Measurements from ENCODE around the gene FBXW11. TPM values are rescaled to one million over a fixed set of nuclear protein-coding genes. Genes with fewer than 3 reads are reported as not detected.

FBXW11 gene
- polyA plus RNA-seq, 1 experiment = 77.1 TPM

DNA sequence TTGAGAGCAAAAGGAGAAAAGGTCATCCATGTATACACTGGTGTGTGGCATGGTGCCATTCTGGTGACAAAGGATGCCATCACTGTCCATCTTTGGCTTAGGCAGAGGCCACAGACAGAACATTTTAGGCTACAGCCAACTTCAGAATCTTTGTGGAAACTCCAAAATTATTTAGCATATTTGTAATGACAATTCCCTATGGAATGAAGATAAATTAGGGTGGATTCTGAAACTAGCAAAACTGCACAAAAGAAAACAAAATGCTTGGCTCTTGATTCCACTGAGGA, 92.5 kb downstream of the FBXW11 start:
- Histone ChIP-seq H3K9me3 (ENCODE audit: control insufficient read depth, insufficient read depth, low read length) (no peaks in the 10 kb centered on the region), H3K27ac (ENCODE audit: low read depth, low read length) (no peak overlapping the region), H3K4me3 (ENCODE audit: low read depth, low read length) (no peak overlapping the region), H3K27me3 (ENCODE audit: control insufficient read depth, insufficient read depth, low read length) (no peaks in the 10 kb centered on the region)
- TF ChIP-seq, protein P1, sequence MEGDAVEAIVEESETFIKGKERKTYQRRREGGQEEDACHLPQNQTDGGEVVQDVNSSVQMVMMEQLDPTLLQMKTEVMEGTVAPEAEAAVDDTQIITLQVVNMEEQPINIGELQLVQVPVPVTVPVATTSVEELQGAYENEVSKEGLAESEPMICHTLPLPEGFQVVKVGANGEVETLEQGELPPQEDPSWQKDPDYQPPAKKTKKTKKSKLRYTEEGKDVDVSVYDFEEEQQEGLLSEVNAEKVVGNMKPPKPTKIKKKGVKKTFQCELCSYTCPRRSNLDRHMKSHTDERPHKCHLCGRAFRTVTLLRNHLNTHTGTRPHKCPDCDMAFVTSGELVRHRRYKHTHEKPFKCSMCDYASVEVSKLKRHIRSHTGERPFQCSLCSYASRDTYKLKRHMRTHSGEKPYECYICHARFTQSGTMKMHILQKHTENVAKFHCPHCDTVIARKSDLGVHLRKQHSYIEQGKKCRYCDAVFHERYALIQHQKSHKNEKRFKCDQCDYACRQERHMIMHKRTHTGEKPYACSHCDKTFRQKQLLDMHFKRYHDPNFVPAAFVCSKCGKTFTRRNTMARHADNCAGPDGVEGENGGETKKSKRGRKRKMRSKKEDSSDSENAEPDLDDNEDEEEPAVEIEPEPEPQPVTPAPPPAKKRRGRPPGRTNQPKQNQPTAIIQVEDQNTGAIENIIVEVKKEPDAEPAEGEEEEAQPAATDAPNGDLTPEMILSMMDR (IDR thresholded peaks at IDR 0.05; ENCODE audit: low read depth, low read length) = no peak
- no peak for DNase-seq (ENCODE audit: low read depth, low spot score)
- CTCF ChIA-PET = interaction anchor here (0.6 to 4.3 kb wide), 7 partner anchors 125 to 750 kb away, joined by 3 to 88 read pairs (median 4); partner anchors contain the start of gene STK10
- POLR2A ChIA-PET = no interaction called here

DNA sequence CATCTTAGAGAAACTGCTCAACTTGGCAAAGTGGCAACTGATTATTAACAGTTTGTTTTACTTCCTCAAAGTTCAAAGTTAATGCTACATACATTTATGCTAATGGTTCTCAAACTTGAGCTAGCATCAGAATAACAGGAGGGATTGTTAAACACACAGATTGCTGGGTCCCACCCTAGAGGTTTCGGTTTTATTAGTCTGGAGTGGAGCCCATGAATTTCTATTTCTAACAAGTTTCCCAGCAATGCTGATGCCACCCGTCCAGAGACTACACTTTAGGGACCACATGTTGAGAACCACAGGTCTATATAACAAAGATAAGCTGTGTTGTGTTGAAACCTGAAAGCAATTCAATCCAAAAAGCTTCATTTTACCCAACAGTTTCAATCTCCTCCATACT, 95.3 kb downstream of the FBXW11 start:
- DNase-seq (ENCODE audit: low read depth, low spot score) = no peak
- POLR2A ChIA-PET = no interaction called here

DNA sequence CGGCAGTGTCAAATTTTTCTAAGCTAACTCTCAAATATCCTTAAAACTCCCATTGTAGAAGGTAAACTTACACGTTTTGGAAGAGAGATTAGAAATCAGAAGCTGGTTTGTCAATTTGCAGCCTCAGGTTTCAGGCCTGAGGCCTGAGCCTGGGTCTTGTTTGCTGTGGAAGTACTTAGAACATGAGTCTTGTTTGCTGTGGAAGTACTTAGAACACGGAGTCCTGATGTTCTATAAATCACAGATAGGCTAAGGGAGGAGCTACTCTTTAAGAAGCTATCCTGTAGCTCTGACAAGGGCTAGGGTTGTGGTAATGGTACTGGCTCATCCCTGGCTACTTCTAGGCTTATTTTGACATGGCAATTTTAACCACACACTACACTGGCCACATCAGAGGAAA, 97.8 kb downstream of the FBXW11 start:
- Histone ChIP-seq H3K9me3 (ENCODE audit: control insufficient read depth, insufficient read depth, low read length) (no peaks in the 10 kb centered on the region), H3K27me3 (ENCODE audit: control insufficient read depth, insufficient read depth, low read length) (no peaks in the 10 kb centered on the region), H3K4me3 (ENCODE audit: low read depth, low read length) (no peak overlapping the region), H3K27ac (ENCODE audit: low read depth, low read length) (no peak overlapping the region)
- CTCF ChIA-PET = interaction anchor here (0.6 to 7.5 kb wide), 20 partner anchors 10 to 1164 kb away, joined by 3 to 141 read pairs (median 4); partner anchors contain the start of gene FGF18
- TF ChIP-seq, protein P1 (IDR thresholded peaks at IDR 0.05; ENCODE audit: low read depth, low read length) = no peak
- DNase-seq (ENCODE audit: low read depth, low spot score) = no peak
- POLR2A ChIA-PET = no interaction called here

More for the DNA sequence above, 95.3 kb downstream of the FBXW11 start:
- TF ChIP-seq, protein P1 (IDR thresholded peaks at IDR 0.05; ENCODE audit: low read depth, low read length) = 0 out of 2 replicates have a peak, but pooled peaks have one; percentile 6
- Histone ChIP-seq H3K9me3 (ENCODE audit: control insufficient read depth, insufficient read depth, low read length) (no peaks in the 10 kb centered on the region), H3K4me3 (ENCODE audit: low read depth, low read length) (no peak overlapping the region), H3K27ac (ENCODE audit: low read depth, low read length) (no peak overlapping the region), H3K27me3 (ENCODE audit: control insufficient read depth, insufficient read depth, low read length) (no peaks in the 10 kb centered on the region)
- CTCF ChIA-PET = interaction anchor here (0.6 to 7.5 kb wide), 43 partner anchors 8 to 790 kb away, joined by 3 to 141 read pairs (median 8); partner anchors contain the start of genes FBXW11, FGF18 and STK10

DNA sequence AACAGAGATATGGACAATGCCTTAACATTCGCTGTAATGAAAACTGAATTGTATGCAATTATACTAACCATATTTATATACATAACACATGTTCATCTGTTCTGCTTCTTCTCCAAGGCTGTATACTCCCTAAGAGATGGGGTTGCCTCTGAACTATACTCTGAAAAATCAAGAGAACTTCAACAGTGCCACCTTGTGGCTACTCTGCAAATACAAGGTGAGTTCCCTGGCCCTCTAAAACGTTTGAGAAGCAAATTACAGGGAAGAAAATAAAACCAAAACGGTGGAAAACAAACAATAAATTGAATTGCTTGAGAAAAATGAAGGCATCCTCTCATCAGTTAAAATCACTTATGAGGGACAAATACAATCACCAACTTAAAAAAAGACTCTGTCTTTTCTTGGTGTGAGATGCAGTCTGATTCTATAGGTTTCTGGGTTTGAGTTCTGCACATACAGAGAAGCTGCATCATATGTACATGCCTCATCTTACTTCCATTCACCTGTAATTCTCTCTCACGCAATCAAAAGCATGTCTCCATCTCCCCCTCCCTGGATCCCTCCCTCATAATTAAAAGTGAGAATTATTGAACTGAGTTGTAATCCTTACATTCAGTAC, 98.6 kb downstream of the FBXW11 start:
- no peak overlapping the region for H3K27ac ChIP-seq (ENCODE audit: low read depth, low read length)
- POLR2A ChIA-PET = no interaction called here
- DNase-seq (ENCODE audit: low read depth, low spot score) = peak; percentile 43
- CTCF ChIA-PET = interaction anchor here (0.5 to 7.5 kb wide), 21 partner anchors 9 to 1163 kb away, joined by 3 to 141 read pairs (median 4); partner anchors contain the start of gene FGF18
- no peaks in the 10 kb centered on the region for H3K27me3 ChIP-seq (ENCODE audit: control insufficient read depth, insufficient read depth, low read length)
- H3K9me3 ChIP-seq (ENCODE audit: control insufficient read depth, insufficient read depth, low read length) = no peaks in the 10 kb centered on the region
- TF ChIP-seq, protein P1 (IDR thresholded peaks at IDR 0.05; ENCODE audit: low read depth, low read length) = peak; percentile 78
- no peak overlapping the region for H3K4me3 ChIP-seq (ENCODE audit: low read depth, low read length)

Data from AG04450 (cell line).